K562 (cell line): ENCODE data around the gene DOCK6. TPM values are rescaled to one million over a fixed set of nuclear protein-coding genes. Genes with fewer than 3 reads are reported as not detected.
A peak's percentile ranks its signal among the peaks of the same experiment; 100 is the strongest.

Experiments used
- RB1 ChIP-seq: fragments of 450-650 bp; IDR thresholded peaks from 2 replicates; pipeline ENCODE4 v1.6.1; 2017; ENCODE audit warnings: low read depth, mild to moderate bottlenecking
- REST ChIP-seq, 2 experiments: fragments of 450-650 bp; formaldehyde crosslinking in 1 of 2; IDR thresholded peaks; 2 replicates each; pipeline versions ENCODE4 v1.4.0 to v1.6.1; 2014 to 2020; ENCODE audit warnings: mild to moderate bottlenecking in 2 of 2, borderline replicate concordance in 1 of 2, low read depth in 1 of 2
- SP1 ChIP-seq: sonication (generic); formaldehyde crosslinking; IDR thresholded peaks from 2 replicates; pipeline ENCODE4 v1.8.1; 2022; ENCODE audit warnings: mild to moderate bottlenecking, missing genetic modification reagents
- polyA plus RNA-seq, 8 experiments: library from polyadenylated mRNA; depleted of rRNA in 4 of 8; stranded (reverse) in 5 of 8; unstranded in 3 of 8; fragments of >200 nt; fragmentation: Nextera tagmentation in 2 of 8; fragmentation: Illumina TruSeq in 1 of 8; extraction: Ambion mirVana in 2 of 8; extraction: Trizol in 1 of 8; gene quantifications; 2 replicates each; pipeline versions ENCODE4 v1.2.1 to v1.2.3, GENCODE V29; 2011 to 2014; ENCODE audit warnings: inconsistent platforms in 1 of 8, missing spikeins in 1 of 8
- total RNA-seq, 7 experiments: library from RNA; depleted of rRNA in 6 of 7; stranded (reverse); fragments of >200 nt in 6 of 7; fragmentation: Illumina TruSeq in 2 of 7; extraction: Trizol in 2 of 7; gene quantifications; 2 replicates each; pipeline versions ENCODE4 v1.2.1 to v1.2.3, GENCODE V29; 2011 to 2021; ENCODE audit warnings: low replicate concordance in 1 of 7

DOCK6 gene
- total and polyA plus RNA-seq, 9 of the 15 experiments (the other 6 are each of a cell fraction or from before 2014, with no cell fraction given), result 0.35 to 19.3 (median 3.8) TPM

DNA sequence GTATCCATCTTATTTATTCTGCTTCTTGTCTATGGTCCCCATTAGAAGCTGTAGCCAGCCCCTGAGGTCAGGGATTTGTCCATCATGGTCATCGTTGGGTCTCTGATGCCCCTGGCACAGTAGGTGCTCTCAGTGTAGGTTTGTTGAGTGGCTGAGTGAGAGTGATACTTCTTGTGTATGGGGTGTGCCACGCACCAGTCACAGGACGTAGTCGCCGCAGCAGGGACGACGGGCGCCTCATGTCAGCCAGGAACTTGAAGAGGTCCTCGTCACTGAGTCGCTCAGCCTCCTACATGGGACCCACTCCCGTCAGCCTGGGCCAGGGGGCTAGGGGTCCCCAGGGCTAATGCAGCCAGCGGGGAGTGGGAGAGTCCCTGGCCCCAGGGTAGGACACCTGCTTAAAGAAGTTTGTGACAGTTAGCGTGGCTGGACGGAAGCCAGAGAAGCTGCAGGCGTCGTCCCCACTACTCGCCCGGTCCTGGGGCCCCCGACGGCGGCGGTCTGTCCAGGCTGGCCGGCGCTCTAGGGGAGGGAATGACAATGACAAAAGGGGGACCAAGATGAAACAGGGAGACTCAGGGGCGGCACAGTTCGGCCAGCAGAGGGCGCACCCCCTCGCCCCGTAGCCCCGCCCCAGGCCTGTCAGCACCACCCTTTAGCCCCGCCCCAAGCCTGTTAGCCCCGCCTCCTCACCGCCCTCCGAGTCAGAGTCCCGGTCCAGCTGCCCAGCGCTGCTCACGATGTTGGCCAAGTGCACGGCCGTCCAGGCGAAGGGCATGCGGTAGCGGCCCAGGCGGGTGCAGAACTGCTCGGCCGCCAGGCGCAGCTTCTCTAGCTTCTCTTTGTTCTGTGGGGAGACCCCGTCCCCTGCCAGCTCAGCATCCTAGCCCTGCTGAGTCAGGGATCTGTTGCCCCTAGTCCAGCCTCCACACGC, 19.2 kb downstream of the DOCK6 start (continued):
- TF ChIP-seq REST (IDR thresholded peaks at IDR 0.05; ENCODE audit: borderline replicate concordance) (peak; percentile 4; the same call in 1 of the 2 replicates), REST (CRISPR knock-in tag; IDR thresholded peaks at IDR 0.05; ENCODE audit: low read depth) (no peak), RB1 (no peak; the same call in 1 of the 2 replicates), SP1 (CRISPR knock-in tag) (peak; percentile 82)
